GM12878 (cell line): ENCODE measurements around the gene KCNG1.
A peak's percentile ranks its signal among the peaks of the same experiment; 100 is the strongest.

Experiments
- BACH1 ChIP-seq: fragments of 450-650 bp; IDR thresholded peaks from 2 replicates; pipeline ENCODE4 v1.6.1; 2017; ENCODE audit warnings: mild to moderate bottlenecking, borderline replicate concordance
- CBX5 ChIP-seq: sonication (generic); IDR thresholded peaks from 2 replicates; pipeline ENCODE4 v1.6.1; 2016; ENCODE audit warnings: low read depth, moderate library complexity, mild to moderate bottlenecking, inconsistent platforms
- CREB1 ChIP-seq: IDR thresholded peaks from 2 replicates; pipeline ENCODE4 v1.6.1; 2012; ENCODE audit warnings: low read depth, mild to moderate bottlenecking, inconsistent platforms
- HDGF ChIP-seq: fragments of 450-650 bp; IDR thresholded peaks from 2 replicates; pipeline ENCODE4 v1.6.1; 2016; ENCODE audit warnings: antibody characterized with exemption
- LARP7 ChIP-seq: fragments of 450-650 bp; IDR thresholded peaks from 2 replicates; pipeline ENCODE4 v1.6.1; 2017; ENCODE audit warnings: mild to moderate bottlenecking
- POLR2AphosphoS5 ChIP-seq: IDR thresholded peaks from 2 replicates; pipeline ENCODE4 v1.6.1; 2011; ENCODE audit warnings: mild to moderate bottlenecking, low read length, inconsistent platforms
- RAD21 ChIP-seq: IDR thresholded peaks from 2 replicates; pipeline ENCODE4 v1.6.1; 2011; ENCODE audit warnings: mild to moderate bottlenecking, low read depth, low read length, moderate library complexity; ENCODE audit not compliant: insufficient read depth
- RFX5 ChIP-seq: IDR thresholded peaks from 2 replicates; pipeline ENCODE4 v1.6.1; 2011; ENCODE audit warnings: low read depth, low read length, improper control_type of control experiment
- ZNF274 ChIP-seq: IDR thresholded peaks from one replicate; pipeline ENCODE4 v1.8.0; 2011; ENCODE audit not compliant: insufficient read length, insufficient read depth
- TF ChIP-seq, protein P1 (sequence below), 3 experiments: IDR thresholded peaks in 2 of 3; conservative IDR thresholded peaks in 1 of 3; 2 replicates each; pipeline ENCODE4 v1.5.1; 2011; ENCODE audit warnings: low read depth in 3 of 3, low read length in 3 of 3, mild to moderate bottlenecking in 3 of 3, control low read depth in 2 of 3, moderate library complexity in 2 of 3, inconsistent platforms in 1 of 3, mixed read lengths in 1 of 3; ENCODE audit not compliant: control insufficient read depth in 2 of 3, insufficient read depth in 1 of 3; ENCODE audit errors: extremely low read depth in 1 of 3
- TF ChIP-seq, protein P2 (sequence below): IDR thresholded peaks from 2 replicates; pipeline ENCODE4 v1.6.1; 2011; ENCODE audit warnings: low read depth, low read length, improper control_type of control experiment, borderline replicate concordance
- TF ChIP-seq, protein P3 (sequence below): fragments of 450-650 bp; IDR thresholded peaks from 2 replicates; pipeline ENCODE4 v1.6.1; 2017; ENCODE audit warnings: low read depth, mild to moderate bottlenecking, moderate library complexity

DNA sequence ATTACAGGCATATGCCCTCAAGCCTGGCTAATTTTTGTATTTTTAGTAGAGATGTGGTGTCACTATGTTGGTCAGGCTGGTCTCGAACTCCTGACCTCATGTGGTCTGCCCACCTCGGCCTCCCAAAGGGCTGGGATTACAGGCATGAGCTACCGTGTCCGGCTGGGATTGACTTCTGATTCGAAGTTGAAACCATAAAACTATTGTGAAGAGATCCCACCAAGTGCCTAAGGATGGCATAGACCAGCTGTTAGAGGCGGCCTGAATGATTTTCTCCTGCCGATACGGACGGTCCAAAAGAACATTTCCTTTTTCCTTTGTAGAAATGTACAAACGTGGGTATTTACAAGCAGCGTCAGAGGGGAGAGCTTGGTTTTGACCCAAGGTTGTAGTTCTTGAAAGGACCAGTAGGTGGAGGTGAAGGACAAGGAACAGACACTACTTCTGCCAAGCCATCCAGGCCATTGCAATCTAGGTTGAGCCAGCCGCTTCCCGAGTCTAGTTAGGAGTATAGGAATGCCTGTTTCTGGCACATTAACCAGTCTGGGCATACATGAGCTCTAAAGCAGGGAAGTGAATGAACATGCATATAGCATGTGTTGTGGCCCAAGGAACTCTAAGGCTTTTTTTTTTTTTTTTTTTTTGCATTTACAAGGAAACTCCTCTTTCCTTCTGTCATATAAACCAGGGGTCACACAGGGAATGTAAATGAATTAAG is 35.3 kb downstream of the KCNG1 start:
- no peak for TF ChIP-seq POLR2AphosphoS5
- TF ChIP-seq, protein P1, sequence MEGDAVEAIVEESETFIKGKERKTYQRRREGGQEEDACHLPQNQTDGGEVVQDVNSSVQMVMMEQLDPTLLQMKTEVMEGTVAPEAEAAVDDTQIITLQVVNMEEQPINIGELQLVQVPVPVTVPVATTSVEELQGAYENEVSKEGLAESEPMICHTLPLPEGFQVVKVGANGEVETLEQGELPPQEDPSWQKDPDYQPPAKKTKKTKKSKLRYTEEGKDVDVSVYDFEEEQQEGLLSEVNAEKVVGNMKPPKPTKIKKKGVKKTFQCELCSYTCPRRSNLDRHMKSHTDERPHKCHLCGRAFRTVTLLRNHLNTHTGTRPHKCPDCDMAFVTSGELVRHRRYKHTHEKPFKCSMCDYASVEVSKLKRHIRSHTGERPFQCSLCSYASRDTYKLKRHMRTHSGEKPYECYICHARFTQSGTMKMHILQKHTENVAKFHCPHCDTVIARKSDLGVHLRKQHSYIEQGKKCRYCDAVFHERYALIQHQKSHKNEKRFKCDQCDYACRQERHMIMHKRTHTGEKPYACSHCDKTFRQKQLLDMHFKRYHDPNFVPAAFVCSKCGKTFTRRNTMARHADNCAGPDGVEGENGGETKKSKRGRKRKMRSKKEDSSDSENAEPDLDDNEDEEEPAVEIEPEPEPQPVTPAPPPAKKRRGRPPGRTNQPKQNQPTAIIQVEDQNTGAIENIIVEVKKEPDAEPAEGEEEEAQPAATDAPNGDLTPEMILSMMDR (IDR thresholded peaks at IDR 0.05 in 2 of 3, conservative IDR thresholded peaks at IDR 0.05 in 1 of 3; ENCODE audit: control insufficient read depth in 2 of 3, extremely low read depth in 1 of 3, insufficient read depth in 1 of 3, low read depth in 3 of 3, low read length in 3 of 3) = peak; percentile 81 to 91 (median 82)
- no peak for TF ChIP-seq BACH1
- TF ChIP-seq, protein P2, sequence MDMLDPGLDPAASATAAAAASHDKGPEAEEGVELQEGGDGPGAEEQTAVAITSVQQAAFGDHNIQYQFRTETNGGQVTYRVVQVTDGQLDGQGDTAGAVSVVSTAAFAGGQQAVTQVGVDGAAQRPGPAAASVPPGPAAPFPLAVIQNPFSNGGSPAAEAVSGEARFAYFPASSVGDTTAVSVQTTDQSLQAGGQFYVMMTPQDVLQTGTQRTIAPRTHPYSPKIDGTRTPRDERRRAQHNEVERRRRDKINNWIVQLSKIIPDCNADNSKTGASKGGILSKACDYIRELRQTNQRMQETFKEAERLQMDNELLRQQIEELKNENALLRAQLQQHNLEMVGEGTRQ = no peak
- peak; percentile 82 for TF ChIP-seq RAD21
- no peak for TF ChIP-seq ZNF274
- no peak for TF ChIP-seq RFX5
- no peak for TF ChIP-seq LARP7
- no peak for TF ChIP-seq HDGF
- TF ChIP-seq CREB1 = no peak
- TF ChIP-seq CBX5 = no peak
- TF ChIP-seq, protein P3, sequence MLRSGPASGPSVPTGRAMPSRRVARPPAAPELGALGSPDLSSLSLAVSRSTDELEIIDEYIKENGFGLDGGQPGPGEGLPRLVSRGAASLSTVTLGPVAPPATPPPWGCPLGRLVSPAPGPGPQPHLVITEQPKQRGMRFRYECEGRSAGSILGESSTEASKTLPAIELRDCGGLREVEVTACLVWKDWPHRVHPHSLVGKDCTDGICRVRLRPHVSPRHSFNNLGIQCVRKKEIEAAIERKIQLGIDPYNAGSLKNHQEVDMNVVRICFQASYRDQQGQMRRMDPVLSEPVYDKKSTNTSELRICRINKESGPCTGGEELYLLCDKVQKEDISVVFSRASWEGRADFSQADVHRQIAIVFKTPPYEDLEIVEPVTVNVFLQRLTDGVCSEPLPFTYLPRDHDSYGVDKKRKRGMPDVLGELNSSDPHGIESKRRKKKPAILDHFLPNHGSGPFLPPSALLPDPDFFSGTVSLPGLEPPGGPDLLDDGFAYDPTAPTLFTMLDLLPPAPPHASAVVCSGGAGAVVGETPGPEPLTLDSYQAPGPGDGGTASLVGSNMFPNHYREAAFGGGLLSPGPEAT = no peak
